ENCODE results near the gene UNC45A. TPM values are rescaled to one million over a fixed set of nuclear protein-coding genes. Genes with fewer than 3 reads are reported as not detected.
A peak's percentile ranks its signal among the peaks of the same experiment; 100 is the strongest.

UNC45A gene
- total and polyA plus RNA-seq, 3 donors from 2014 or later = 48.9 to 59.6 (median 56.9) TPM

- Histone ChIP-seq H3K36me3 (ENCODE audit: low read depth, missing control alignments) (no peaks in the 10 kb centered on the region), H3K27me3 (no peaks in the 10 kb centered on the region), H3K9me3 (no peaks in the 10 kb centered on the region), H3K27ac (no peak overlapping the region), H3K4me1 (peaks cover 4% of the 10 kb centered on the region), H3K4me3 (no peak overlapping the region)
- DNase-seq = no peak
- 83 to 94% methylated on average over 7 of the region's 7 CpGs for WGBS, 2 donors
- intact Hi-C loops (cut with DNase I; ENCODE audit: low total_unique reads) = no loop called here
- TF ChIP-seq, protein P1, sequence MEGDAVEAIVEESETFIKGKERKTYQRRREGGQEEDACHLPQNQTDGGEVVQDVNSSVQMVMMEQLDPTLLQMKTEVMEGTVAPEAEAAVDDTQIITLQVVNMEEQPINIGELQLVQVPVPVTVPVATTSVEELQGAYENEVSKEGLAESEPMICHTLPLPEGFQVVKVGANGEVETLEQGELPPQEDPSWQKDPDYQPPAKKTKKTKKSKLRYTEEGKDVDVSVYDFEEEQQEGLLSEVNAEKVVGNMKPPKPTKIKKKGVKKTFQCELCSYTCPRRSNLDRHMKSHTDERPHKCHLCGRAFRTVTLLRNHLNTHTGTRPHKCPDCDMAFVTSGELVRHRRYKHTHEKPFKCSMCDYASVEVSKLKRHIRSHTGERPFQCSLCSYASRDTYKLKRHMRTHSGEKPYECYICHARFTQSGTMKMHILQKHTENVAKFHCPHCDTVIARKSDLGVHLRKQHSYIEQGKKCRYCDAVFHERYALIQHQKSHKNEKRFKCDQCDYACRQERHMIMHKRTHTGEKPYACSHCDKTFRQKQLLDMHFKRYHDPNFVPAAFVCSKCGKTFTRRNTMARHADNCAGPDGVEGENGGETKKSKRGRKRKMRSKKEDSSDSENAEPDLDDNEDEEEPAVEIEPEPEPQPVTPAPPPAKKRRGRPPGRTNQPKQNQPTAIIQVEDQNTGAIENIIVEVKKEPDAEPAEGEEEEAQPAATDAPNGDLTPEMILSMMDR (IDR thresholded peaks at IDR 0.05) = no peak
- TF ChIP-seq POLR2A (IDR thresholded peaks at IDR 0.05) = no peak
These were observed 54.1 kb downstream of the UNC45A start for GRCh38 chr15:90989040-90989768.

DNA sequence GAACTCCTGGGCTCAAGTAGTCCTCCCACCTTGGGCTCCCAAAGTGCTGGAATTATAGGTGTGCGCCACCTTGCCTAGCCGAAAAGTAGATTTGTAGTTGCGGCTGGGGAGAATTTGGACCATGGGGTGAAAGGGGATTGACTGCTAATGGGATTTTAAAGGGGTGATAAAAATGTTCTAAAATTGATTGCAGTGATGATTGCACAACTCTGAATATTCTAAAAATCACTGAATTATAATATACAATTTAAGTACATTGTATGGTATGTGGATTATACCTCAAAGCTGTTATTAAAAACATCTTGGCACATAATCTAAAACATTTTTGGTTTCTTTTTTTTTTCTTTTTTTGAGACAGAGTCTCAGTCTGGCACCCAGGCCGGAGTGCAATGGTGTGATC lies 55.4 kb downstream of the UNC45A start:
- no peaks in the 10 kb centered on the region for H3K36me3 ChIP-seq (ENCODE audit: low read depth, missing control alignments)
- WGBS, 2 donors = 91 to 98% methylated on average over 4 of the region's 4 CpGs
- peaks cover 7% of the 10 kb centered on the region for H3K4me1 ChIP-seq
- H3K9me3 ChIP-seq = no peaks in the 10 kb centered on the region
- no peak overlapping the region for H3K27ac ChIP-seq
- DNase-seq = no peak
- intact Hi-C loops (cut with DNase I; ENCODE audit: low total_unique reads) = no loop called here
- no peak for TF ChIP-seq POLR2A (IDR thresholded peaks at IDR 0.05)
- TF ChIP-seq, protein P1 (IDR thresholded peaks at IDR 0.05) = no peak
- H3K4me3 ChIP-seq = no peak overlapping the region
- no peaks in the 10 kb centered on the region for H3K27me3 ChIP-seq

- no peaks in the 10 kb centered on the region for H3K9me3 ChIP-seq
- H3K4me3 ChIP-seq = no peak overlapping the region
- peaks cover 7% of the 10 kb centered on the region for H3K4me1 ChIP-seq
- no peak overlapping the region for H3K27ac ChIP-seq
- no peaks in the 10 kb centered on the region for H3K36me3 ChIP-seq (ENCODE audit: low read depth, missing control alignments)
- intact Hi-C loops (cut with DNase I; ENCODE audit: low total_unique reads) = no loop called here
- 86 to 92% methylated on average over 6 of the region's 6 CpGs for WGBS, 2 donors
- H3K27me3 ChIP-seq = no peaks in the 10 kb centered on the region
- no peak for DNase-seq
- no peak for TF ChIP-seq POLR2A (IDR thresholded peaks at IDR 0.05)
- TF ChIP-seq, protein P1 (IDR thresholded peaks at IDR 0.05) = no peak
These were observed 56.7 kb downstream of the UNC45A start for GRCh38 chr15:90991587-90992285.

- DNase-seq = no peak
- Histone ChIP-seq H3K36me3 (ENCODE audit: low read depth, missing control alignments) (no peaks in the 10 kb centered on the region), H3K27me3 (no peaks in the 10 kb centered on the region), H3K4me3 (peak overlapping the region; percentile 71 to 93), H3K4me1 (peaks cover 7% of the 10 kb centered on the region), H3K9me3 (no peaks in the 10 kb centered on the region), H3K27ac (peak overlapping the region; percentile 88 to 92)
- intact Hi-C loops (cut with DNase I; ENCODE audit: low total_unique reads) = no loop called here
- 0% methylated on average over 1 to 21 of the region's 50 CpGs for WGBS, 2 donors
- TF ChIP-seq POLR2A (IDR thresholded peaks at IDR 0.05) = no peak
- TF ChIP-seq, protein P1 (IDR thresholded peaks at IDR 0.05) = no peak
These were observed 59.0 kb downstream of the UNC45A start for GRCh38 chr15:90994059-90994416.
